ENCODE results near the gene WDR1.

Gene WDR1

DNA sequence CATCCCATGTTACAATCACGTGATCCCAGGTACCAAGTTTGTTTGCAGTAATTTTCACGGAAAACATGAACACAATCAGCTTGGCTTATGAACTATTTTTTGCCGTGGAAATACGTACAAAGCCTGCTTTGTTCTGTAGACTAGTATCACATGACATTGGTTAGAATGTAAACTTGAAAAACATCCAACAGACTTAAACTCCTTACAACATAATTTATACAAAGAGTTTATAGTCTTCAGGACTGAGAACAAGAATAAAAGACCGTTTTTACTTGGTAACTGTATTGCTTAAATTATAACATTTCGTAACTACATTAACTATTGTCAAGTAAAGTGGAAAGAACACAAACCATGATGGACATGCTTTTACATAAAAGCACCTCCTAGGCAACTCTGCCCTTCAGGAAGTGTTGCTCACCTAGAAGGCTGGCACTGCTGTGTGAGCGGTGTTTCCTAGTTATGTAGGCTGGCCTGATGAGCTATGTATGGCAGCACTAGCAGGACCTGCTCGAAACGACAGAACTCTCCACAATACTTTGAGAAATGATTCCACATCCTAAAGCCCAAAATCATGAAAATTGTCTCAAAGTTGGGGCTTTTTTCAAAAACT lies 41.8 kb upstream of the WDR1 start:
- TF ChIP-seq OSR1 (CRISPR knock-in tag; IDR thresholded peaks at IDR 0.05): no peak
- no peak for TF ChIP-seq ZNF565 (CRISPR knock-in tag; conservative IDR thresholded peaks at IDR 0.05; ENCODE audit: low read depth)
- TF ChIP-seq ZFP30 (CRISPR knock-in tag; IDR thresholded peaks at IDR 0.05): no peak
- no peak for TF ChIP-seq GLIS3 (CRISPR knock-in tag; IDR thresholded peaks at IDR 0.05)
- no peak for TF ChIP-seq TOX (CRISPR knock-in tag; IDR thresholded peaks at IDR 0.05; ENCODE audit: borderline replicate concordance)
- no peak for TF ChIP-seq RARB (CRISPR knock-in tag; IDR thresholded peaks at IDR 0.05)
- TF ChIP-seq ZC3H10 (CRISPR knock-in tag; IDR thresholded peaks at IDR 0.05): no peak
- no peak for TF ChIP-seq SNAI2 (CRISPR knock-in tag; IDR thresholded peaks at IDR 0.05)
- TF ChIP-seq CSDC2 (CRISPR knock-in tag; IDR thresholded peaks at IDR 0.05): no peak
- ATAC-seq: no peak

DNA sequence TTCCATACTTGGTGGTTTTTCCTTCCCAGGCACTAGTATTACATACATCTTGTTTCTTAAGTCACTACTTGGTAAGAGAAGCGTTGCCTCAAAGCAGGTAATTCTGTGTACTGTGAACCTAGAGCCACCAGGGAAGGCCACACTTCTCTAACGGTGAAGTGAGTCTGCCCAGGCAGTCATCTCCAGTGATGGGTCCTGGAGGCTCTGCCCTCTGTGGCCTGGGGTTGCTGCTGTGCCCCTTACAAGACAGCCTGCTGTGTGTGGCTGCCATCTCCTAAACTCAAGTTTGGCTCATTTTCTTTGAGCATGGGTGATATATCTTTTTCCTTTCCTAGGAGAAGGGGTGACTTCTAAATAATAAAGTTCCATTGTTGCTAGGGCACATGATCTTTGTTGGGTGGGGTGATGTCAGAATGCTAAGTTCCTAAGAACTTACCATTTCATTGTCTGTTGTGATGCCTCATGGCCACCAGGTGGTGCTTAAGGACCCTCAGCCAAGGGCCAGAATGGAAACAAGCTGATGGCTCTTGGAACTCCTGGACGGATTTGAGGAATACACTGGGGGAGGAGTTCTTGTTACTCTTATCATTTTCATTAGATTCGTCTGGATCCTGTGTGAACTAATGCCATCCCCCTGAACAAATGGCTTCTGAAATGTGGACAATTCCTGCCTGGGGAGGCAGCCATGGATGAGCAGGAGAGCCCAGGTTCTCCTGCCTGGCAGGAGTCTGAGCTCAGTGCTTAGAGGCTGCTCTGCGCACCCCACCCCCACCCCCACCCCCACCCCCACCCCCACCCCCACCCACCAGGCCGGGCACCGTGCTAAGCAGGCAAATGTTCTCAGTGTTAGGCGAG lies 41.1 kb upstream of the WDR1 start:
- ATAC-seq: peak; percentile 92
- no peak for TF ChIP-seq ZNF565 (CRISPR knock-in tag; conservative IDR thresholded peaks at IDR 0.05; ENCODE audit: low read depth)
- TF ChIP-seq, protein P1, sequence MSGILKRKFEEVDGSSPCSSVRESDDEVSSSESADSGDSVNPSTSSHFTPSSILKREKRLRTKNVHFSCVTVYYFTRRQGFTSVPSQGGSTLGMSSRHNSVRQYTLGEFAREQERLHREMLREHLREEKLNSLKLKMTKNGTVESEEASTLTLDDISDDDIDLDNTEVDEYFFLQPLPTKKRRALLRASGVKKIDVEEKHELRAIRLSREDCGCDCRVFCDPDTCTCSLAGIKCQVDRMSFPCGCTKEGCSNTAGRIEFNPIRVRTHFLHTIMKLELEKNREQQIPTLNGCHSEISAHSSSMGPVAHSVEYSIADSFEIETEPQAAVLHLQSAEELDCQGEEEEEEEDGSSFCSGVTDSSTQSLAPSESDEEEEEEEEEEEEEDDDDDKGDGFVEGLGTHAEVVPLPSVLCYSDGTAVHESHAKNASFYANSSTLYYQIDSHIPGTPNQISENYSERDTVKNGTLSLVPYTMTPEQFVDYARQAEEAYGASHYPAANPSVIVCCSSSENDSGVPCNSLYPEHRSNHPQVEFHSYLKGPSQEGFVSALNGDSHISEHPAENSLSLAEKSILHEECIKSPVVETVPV (CRISPR knock-in tag; IDR thresholded peaks at IDR 0.05): no peak
- no peak for TF ChIP-seq PPARA (CRISPR knock-in tag; IDR thresholded peaks at IDR 0.05; ENCODE audit: borderline replicate concordance)
- TF ChIP-seq, protein P2, sequence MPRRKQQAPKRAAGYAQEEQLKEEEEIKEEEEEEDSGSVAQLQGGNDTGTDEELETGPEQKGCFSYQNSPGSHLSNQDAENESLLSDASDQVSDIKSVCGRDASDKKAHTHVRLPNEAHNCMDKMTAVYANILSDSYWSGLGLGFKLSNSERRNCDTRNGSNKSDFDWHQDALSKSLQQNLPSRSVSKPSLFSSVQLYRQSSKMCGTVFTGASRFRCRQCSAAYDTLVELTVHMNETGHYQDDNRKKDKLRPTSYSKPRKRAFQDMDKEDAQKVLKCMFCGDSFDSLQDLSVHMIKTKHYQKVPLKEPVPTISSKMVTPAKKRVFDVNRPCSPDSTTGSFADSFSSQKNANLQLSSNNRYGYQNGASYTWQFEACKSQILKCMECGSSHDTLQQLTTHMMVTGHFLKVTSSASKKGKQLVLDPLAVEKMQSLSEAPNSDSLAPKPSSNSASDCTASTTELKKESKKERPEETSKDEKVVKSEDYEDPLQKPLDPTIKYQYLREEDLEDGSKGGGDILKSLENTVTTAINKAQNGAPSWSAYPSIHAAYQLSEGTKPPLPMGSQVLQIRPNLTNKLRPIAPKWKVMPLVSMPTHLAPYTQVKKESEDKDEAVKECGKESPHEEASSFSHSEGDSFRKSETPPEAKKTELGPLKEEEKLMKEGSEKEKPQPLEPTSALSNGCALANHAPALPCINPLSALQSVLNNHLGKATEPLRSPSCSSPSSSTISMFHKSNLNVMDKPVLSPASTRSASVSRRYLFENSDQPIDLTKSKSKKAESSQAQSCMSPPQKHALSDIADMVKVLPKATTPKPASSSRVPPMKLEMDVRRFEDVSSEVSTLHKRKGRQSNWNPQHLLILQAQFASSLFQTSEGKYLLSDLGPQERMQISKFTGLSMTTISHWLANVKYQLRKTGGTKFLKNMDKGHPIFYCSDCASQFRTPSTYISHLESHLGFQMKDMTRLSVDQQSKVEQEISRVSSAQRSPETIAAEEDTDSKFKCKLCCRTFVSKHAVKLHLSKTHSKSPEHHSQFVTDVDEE (CRISPR knock-in tag; IDR thresholded peaks at IDR 0.05): no peak
- no peak for TF ChIP-seq ESRRG (CRISPR knock-in tag; IDR thresholded peaks at IDR 0.05)
- no peak for TF ChIP-seq ZFP3 (CRISPR knock-in tag; IDR thresholded peaks at IDR 0.05)
- TF ChIP-seq, protein P3, sequence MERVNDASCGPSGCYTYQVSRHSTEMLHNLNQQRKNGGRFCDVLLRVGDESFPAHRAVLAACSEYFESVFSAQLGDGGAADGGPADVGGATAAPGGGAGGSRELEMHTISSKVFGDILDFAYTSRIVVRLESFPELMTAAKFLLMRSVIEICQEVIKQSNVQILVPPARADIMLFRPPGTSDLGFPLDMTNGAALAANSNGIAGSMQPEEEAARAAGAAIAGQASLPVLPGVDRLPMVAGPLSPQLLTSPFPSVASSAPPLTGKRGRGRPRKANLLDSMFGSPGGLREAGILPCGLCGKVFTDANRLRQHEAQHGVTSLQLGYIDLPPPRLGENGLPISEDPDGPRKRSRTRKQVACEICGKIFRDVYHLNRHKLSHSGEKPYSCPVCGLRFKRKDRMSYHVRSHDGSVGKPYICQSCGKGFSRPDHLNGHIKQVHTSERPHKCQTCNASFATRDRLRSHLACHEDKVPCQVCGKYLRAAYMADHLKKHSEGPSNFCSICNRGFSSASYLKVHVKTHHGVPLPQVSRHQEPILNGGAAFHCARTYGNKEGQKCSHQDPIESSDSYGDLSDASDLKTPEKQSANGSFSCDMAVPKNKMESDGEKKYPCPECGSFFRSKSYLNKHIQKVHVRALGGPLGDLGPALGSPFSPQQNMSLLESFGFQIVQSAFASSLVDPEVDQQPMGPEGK (CRISPR knock-in tag; IDR thresholded peaks at IDR 0.05; ENCODE audit: borderline replicate concordance): no peak
- no peak for TF ChIP-seq GLIS3 (CRISPR knock-in tag; IDR thresholded peaks at IDR 0.05)
- TF ChIP-seq TCF4 (CRISPR knock-in tag; IDR thresholded peaks at IDR 0.05; ENCODE audit: borderline replicate concordance): no peak

DNA sequence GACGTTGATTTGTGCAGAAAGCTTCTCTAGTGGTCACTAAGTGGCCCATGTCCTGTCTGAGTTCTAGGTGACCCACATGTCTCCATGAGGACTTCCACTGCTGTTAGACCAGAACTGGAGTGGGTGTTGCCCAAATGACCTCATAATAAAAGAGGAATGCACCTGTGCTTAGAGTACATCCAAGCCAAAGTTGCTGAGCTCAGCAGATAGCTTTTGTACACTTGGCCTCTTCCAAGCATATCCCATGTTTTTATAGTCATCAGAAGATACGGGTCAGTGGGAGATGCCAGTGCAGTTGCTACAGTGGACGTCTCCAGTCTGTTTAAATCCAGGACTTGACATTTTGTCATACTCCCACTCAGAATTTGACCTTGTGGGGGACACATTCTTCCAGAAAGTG lies 37.6 kb upstream of the WDR1 start:
- no peak for ATAC-seq
- TF ChIP-seq, protein P1 (CRISPR knock-in tag; IDR thresholded peaks at IDR 0.05): no peak
- TF ChIP-seq TCF4 (CRISPR knock-in tag; IDR thresholded peaks at IDR 0.05; ENCODE audit: borderline replicate concordance) (no peak), ZNF70 (CRISPR knock-in tag; IDR thresholded peaks at IDR 0.05) (no peak), RARB (CRISPR knock-in tag; IDR thresholded peaks at IDR 0.05) (no peak), ZNF8 (CRISPR knock-in tag; IDR thresholded peaks at IDR 0.05) (no peak), OSR1 (CRISPR knock-in tag; IDR thresholded peaks at IDR 0.05) (no peak), BACH2 (CRISPR knock-in tag; IDR thresholded peaks at IDR 0.05; ENCODE audit: borderline replicate concordance) (no peak), CSDC2 (CRISPR knock-in tag; IDR thresholded peaks at IDR 0.05) (no peak), ISL1 (CRISPR knock-in tag; IDR thresholded peaks at IDR 0.05) (no peak), ARNTL (CRISPR knock-in tag; IDR thresholded peaks at IDR 0.05; ENCODE audit: borderline replicate concordance, low read depth) (no peak), GLIS3 (CRISPR knock-in tag; IDR thresholded peaks at IDR 0.05) (no peak)
- TF ChIP-seq, protein P4, sequence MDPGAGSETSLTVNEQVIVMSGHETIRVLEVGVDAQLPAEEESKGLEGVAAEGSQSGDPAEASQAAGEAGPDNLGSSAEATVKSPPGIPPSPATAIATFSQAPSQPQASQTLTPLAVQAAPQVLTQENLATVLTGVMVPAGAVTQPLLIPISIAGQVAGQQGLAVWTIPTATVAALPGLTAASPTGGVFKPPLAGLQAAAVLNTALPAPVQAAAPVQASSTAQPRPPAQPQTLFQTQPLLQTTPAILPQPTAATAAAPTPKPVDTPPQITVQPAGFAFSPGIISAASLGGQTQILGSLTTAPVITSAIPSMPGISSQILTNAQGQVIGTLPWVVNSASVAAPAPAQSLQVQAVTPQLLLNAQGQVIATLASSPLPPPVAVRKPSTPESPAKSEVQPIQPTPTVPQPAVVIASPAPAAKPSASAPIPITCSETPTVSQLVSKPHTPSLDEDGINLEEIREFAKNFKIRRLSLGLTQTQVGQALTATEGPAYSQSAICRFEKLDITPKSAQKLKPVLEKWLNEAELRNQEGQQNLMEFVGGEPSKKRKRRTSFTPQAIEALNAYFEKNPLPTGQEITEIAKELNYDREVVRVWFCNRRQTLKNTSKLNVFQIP (CRISPR knock-in tag; IDR thresholded peaks at IDR 0.05; ENCODE audit: borderline replicate concordance, low read depth): no peak
- TF ChIP-seq, protein P3 (CRISPR knock-in tag; IDR thresholded peaks at IDR 0.05; ENCODE audit: borderline replicate concordance): no peak
- TF ChIP-seq, protein P5, sequence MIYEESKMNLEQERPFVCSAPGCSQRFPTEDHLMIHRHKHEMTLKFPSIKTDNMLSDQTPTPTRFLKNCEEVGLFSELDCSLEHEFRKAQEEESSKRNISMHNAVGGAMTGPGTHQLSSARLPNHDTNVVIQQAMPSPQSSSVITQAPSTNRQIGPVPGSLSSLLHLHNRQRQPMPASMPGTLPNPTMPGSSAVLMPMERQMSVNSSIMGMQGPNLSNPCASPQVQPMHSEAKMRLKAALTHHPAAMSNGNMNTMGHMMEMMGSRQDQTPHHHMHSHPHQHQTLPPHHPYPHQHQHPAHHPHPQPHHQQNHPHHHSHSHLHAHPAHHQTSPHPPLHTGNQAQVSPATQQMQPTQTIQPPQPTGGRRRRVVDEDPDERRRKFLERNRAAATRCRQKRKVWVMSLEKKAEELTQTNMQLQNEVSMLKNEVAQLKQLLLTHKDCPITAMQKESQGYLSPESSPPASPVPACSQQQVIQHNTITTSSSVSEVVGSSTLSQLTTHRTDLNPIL (CRISPR knock-in tag; IDR thresholded peaks at IDR 0.05; ENCODE audit: low read depth): no peak
